NCI-H1694 treated with DMSO at 0.1 percent for 48 hours (cell line): ENCODE data around the gene CACNG8.
"Not testable (repeated sequence)": the region's sequence is repeated elsewhere in the genome, so short reads cannot be mapped to it uniquely, and the experiment has no call there.

Source experiments
- DNase-seq: peaks from one replicate; lab custom pipeline; 2025; lab: John Stamatoyannopoulos, UW

Gene CACNG8

GRCh38 chr19:54035215-54036178 is 72.8 kb downstream of the CACNG8 start:
- DNase-seq: no peak

GRCh38 chr19:54036542-54036941 is 73.8 kb downstream of the CACNG8 start:
- DNase-seq: not testable (repeated sequence)
